ENCODE results near the gene RUNDC3A. TPM values are rescaled to one million over a fixed set of nuclear protein-coding genes. Genes with fewer than 3 reads are reported as not detected.
"Not testable (repeated sequence)": the region's sequence is repeated elsewhere in the genome, so short reads cannot be mapped to it uniquely, and the experiment has no call there.

RUNDC3A gene
- total RNA-seq, 1 experiment from 2014 or later, result 0.12 TPM

DNA sequence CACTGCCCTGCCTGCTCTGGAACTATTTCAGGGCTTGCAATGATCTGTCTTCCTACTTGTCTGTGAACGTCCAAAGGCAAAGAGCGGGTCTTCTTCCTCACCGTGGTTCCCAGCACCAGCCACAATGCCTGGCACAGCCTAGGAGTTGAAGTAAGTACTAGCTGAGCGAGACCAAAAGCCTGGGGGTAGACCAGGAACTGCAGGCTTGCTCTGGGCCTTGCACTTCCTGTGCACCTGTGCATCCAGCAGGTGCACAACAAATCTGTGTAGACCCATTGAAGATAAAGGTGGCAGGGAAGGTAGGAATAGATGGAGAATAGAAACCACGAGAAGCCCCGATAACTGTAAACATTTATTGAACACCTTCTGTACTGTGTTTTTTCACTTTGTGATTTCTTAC, 50.6 kb downstream of the RUNDC3A start:
- DNase-seq (ENCODE audit: low read depth), result no peak

DNA sequence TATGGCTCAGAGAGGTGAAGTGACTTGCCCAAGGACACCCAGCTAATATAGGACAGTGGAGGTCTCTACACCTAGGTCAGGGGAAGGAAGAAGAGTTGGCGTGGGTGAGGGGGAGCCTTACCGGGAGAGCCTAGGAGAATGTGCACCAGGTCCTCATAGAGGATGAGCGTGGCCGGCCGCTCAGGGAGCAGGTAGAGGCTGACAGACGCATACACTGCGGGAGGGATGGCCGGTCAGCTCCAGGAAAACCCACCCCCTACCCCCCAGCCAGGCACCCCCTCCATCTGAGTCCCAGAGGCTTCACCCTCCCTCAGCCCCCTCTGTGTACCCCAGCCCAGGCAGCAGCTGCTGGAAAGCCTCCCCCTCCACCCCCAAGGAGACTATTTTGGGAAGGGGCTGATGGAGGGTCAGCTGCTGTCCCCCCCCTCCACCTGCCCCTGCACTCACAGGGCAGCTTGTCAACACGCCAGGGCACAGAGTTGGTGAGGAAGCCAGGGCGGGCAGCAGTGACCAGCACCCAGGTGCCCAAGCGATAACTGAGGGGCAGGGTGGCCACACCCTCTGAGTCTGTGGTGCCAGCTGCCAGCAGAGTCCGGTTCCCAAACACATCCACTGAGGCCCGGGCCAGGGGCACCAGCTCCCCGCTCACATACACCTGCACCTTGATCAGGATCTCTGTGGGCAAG, 51.2 kb downstream of the RUNDC3A start:
- no peak for DNase-seq (ENCODE audit: low read depth)

DNA sequence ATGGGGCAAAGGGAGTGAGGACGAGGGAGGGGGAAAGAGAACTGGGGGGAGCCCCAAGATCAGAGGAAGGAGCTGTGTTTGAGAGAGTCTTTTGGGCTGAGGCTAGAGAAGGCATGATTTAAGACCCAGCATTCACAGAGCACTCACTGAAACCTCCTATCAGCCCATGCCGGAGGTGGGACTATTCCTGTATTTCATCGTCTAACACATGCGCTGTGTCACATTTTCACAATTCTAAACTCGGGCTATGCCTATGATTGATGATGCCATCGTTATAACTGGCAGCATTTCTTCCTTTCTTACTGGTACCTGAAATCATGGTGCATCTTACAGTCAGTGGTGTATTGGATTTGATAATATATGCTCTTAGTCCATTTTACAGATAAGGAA, 51.7 kb downstream of the RUNDC3A start:
- no peak for DNase-seq (ENCODE audit: low read depth)

DNA sequence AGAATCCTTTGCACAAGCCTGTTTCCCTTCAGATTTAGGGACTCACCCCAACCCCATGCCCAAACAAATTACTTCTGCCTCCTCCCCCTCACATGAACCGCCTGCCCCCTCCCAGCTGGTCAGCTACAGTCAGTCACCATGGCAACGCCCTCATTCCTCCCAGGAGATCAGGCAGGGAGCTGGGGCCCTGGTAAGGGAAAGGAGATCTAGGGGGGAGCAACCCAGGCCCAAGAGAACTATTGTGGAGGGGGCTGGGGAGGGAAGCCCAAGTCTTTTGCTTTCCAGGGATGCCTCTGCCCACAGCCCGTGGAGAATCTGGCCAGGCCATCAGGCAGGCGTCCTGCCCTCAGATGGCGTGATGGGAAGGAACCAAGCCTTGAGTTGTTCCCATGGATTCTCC, 52.4 kb downstream of the RUNDC3A start:
- peak; percentile 39 for DNase-seq (ENCODE audit: low read depth)

DNA sequence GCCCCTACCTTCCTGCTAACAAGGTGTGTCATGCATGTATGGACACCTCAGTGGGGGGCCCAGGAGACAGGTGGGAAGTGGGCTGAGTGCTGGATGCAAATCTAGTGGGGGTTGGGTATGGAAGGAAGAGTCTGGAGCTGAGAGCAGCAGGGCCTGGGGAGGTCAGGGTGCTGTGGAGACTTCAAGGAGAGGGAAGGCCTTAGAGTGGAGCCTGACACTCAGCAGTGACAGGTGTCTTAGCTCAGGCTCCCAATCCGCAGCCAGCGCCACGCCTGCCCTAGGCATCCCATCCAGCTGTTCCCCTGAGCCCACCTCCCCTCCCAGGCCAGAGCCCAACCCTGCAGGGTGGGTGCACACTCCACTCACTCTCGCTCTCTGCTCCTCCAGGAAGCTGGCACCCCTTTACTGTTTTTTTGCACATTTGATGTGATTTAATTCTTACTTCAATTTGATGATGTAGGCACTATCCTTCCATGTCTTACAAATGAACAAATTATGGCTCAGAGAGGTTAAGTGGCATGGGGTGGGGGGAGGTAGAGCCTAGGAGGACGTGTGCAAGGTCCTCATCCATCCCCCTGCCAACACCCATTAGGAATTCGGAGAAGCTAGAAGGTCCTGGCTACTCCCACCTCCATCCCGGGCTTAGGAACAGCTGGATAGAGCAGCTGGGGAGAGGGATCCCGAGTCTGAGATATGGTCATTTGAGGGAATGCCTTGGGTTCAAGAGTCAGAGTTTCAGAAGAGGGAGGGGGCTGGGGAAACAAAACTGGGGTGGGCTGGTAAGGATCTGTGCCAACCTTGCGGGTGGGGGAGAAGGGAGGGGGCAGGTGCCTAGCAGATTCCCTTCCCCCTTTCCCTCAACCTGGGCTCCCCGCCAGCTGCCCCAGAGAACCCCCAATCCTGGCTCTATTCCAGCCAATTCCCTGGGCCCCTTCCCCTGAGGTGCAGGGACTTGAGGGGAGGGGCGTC, 53.2 kb downstream of the RUNDC3A start:
- no peak for DNase-seq (ENCODE audit: low read depth)

DNA sequence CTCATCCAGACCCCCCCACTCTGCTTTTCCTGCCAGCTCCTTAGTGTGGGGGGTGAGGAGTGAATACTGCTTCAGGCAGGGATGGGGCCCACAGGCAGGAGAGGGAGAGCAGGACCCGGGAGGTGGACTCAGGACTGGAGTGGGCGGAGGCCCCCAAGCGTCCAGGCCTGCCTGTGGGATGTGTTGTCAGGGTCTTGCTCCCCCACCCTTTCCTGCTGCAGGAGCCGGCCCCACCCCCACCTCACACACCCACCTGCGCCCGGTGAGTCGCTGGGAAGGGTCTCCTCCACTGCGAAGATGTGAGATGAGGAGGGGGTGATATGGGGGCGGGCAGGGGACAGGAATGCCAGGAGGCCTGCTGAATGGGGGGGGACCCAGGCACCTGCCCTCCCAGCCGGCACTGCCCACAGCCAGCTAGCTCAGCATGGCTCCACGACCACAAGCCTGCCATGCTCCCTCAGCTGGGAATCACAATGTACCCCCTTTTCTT, 54.1 kb downstream of the RUNDC3A start:
- no peak for DNase-seq (ENCODE audit: low read depth)

DNA sequence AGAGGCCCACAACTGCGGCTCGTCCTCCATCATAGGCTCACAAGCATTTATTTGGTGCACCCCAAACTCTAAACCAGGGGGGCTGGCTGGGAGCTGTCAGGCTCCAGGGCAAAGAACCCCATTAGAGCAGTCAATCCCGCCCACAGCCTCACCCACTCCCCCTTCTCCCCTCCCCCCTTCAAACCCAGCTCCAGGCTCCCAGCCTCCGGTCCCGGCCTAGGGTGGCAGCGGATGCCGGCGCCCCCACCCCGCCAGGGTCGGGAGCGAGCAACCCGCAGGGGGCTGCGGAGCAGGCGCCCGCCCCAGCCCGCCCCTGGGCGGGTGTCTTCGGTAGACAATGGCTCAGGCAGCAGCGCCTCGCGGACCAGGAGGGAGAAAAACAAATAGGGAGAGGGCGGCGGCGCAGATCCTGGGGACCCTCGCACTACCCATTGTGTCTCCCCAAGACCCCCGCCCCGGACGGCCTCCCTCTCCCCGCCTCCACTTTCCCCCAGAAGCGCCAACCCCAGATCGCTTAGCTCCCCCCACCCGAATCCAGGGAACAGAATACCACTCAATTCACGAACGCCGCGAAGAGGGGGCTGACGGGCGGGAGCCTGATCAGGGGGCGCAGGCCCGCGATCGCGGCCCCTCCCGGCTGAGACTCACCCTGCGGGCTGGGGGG, 54.7 kb downstream of the RUNDC3A start:
- DNase-seq (ENCODE audit: low read depth), result no peak

DNA sequence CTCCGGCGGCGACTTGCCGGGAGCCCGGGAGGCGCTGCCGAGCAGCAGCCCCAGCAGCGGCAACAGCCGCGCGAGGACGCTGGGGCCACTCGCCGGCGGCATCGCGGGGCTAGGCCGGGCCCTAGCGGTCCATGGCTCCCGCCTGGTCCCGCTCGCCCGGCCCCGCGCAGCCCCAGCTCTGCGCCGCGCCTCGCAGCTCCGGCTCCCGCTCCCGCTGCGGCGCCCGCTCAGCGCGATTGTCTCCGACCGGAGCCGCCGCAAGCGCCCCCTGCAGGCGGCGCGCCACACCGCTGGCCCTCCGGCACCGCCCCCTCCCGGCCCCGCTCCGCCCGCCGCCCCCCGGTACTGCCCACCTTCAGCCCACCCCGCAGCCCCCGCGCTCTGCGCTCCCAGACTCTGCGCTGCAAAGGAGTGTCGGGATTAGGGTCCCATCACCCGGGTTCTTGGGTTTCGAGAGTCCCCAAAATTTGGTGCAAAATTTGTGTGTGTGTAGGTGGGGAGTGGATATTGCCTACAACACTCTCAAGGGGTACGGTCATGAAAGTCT, 55.3 kb downstream of the RUNDC3A start, which contains the start of gene FAM171A2:
TSS of gene FAM171A2 (minus strand) at position 241 of the 547 bp plus-strand sequence. CDS start at position 102, 139 bp downstream.
- peak; percentile 44 for DNase-seq (ENCODE audit: low read depth)

DNA sequence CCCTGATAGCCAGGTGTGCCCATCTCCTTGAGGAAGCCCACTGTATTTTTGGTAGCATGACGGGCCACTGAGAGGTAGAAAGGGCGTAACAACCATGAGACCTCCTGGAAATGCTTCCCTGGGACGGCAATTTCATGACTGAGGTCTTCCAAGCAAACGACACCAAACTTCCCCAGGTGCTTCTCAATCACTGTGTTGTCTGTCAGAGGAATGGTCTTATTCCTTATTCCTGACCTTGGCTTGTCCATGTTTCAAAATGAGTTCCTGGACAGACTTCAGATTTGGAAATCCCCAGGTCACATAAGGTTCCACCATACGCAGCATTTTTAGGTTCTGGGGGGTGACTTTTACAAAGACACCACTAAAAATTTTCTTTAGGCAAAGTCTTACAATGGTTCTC, 56.6 kb downstream of the RUNDC3A start:
- not testable (repeated sequence) for DNase-seq (ENCODE audit: low read depth)

DNA sequence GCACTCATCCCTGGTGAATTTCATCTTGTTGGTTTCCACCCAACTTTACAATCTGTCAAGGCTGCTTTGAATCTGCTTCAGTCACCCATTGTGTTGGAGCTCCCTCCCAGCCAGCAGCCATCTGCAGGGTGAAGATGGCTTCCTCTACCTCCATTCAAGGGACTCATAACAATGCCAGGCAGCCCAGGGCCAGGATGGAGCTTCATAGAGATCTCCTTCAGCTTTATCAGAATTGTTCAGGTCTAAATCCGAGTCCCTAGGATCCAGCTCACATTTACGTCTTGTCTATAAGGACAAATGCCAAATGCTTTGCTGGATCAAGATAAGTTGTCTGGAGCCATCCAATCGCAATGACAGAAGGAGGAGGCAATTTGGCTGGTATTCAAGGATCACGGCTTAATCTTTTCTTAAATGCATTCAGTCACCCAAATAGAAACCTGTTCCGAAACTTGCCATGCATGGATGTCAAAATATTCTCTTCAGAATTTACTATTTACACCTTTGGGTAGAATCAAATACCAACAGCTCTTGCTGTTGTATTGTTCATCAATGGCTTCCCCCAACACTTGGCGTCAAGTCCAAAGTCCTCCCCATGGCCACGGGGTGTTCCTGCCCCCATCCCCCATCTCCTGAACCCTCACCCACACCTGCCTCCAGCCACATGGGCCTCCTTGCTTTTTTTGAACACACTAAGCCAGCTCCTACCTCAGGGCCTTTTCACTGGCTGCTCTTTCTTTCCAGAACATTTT, 59.0 kb downstream of the RUNDC3A start:
- no peak for DNase-seq (ENCODE audit: low read depth)

Other genes starting within 250 kb of the RUNDC3A start
- 29.2 and 30.9 TPM in 2 replicates for gene LSM12, start 241.9 kb upstream of the RUNDC3A start, total RNA-seq (2014; rRNA removed; shearing (Covaris generic))
- 18.2 and 22.9 TPM in 2 replicates for gene G6PC3, start 237.9 kb upstream of the RUNDC3A start, total RNA-seq (2014; rRNA removed; shearing (Covaris generic))
- gene HDAC5, start 185.0 kb upstream of the RUNDC3A start, total RNA-seq (2014; rRNA removed; shearing (Covaris generic)), result 14.3 and 19.9 TPM in 2 replicates
- 7.3 and 9.9 TPM in 2 replicates for gene HROB, start 166.7 kb upstream of the RUNDC3A start, total RNA-seq (2014; rRNA removed; shearing (Covaris generic))
- gene ASB16, start 137.9 kb upstream of the RUNDC3A start, total RNA-seq (2014; rRNA removed; shearing (Covaris generic)), result not detected in 2 replicates
- 19.4 and 25.0 TPM in 2 replicates for gene TMUB2, start 121.6 kb upstream of the RUNDC3A start, total RNA-seq (2014; rRNA removed; shearing (Covaris generic))
- 19.5 and 27.1 TPM in 2 replicates for gene ATXN7L3, start 108.7 kb upstream of the RUNDC3A start, total RNA-seq (2014; rRNA removed; shearing (Covaris generic))
- gene UBTF, start 88.9 kb upstream of the RUNDC3A start, total RNA-seq (2014; rRNA removed; shearing (Covaris generic)), result 40.4 and 41.1 TPM in 2 replicates
- not detected in 2 replicates for gene SLC4A1, start 40.5 kb upstream of the RUNDC3A start, total RNA-seq (2014; rRNA removed; shearing (Covaris generic))
- 85.1 and 87.4 TPM in 2 replicates for gene SLC25A39, start 16.2 kb downstream of the RUNDC3A start, total RNA-seq (2014; rRNA removed; shearing (Covaris generic))
- gene GRN, start 36.7 kb downstream of the RUNDC3A start, total RNA-seq (2014; rRNA removed; shearing (Covaris generic)), result 156 and 202 TPM in 2 replicates
- 1.1 and 1.9 TPM in 2 replicates for gene FAM171A2, start 55.3 kb downstream of the RUNDC3A start, total RNA-seq (2014; rRNA removed; shearing (Covaris generic))
- 0.36 and 0.68 TPM in 2 replicates for gene ITGA2B, start 81.0 kb downstream of the RUNDC3A start, total RNA-seq (2014; rRNA removed; shearing (Covaris generic))
- gene GPATCH8, start 194.8 kb downstream of the RUNDC3A start, total RNA-seq (2014; rRNA removed; shearing (Covaris generic)), result 10.9 and 11.3 TPM in 2 replicates
- gene FZD2, start 248.9 kb downstream of the RUNDC3A start, total RNA-seq (2014; rRNA removed; shearing (Covaris generic)), result 4.7 and 6.6 TPM in 2 replicates